ENCODE results near the gene OR10C1.

The OR10C1 gene

GRCh38 chr6:29487131-29487530, 48.0 kb downstream of the OR10C1 start:
- no peak for TF ChIP-seq CTCF (IDR thresholded peaks at IDR 0.05; ENCODE audit: extremely low read depth, insufficient read depth, missing control alignments)
- DNase-seq (ENCODE audit: low spot score): no peak
- in situ Hi-C loops (cut with MboI; ENCODE audit: low pct_unique_long_range_greater_than_20kb, low sequenced_read_pairs, unreplicated experiment): no loop called here

GRCh38 chr6:29487660-29488059, 48.6 kb downstream of the OR10C1 start, which contains the start of gene MAS1L:
Gene MAS1L (minus strand): TSS chr6:29487956. CDS start chr6:29487902, 54 bp downstream.
- no peak for DNase-seq (ENCODE audit: low spot score)
- in situ Hi-C loops (cut with MboI; ENCODE audit: low pct_unique_long_range_greater_than_20kb, low sequenced_read_pairs, unreplicated experiment): no loop called here
- TF ChIP-seq CTCF (IDR thresholded peaks at IDR 0.05; ENCODE audit: extremely low read depth, insufficient read depth, missing control alignments): no peak

GRCh38 chr6:29488874-29489273, 49.8 kb downstream of the OR10C1 start:
- in situ Hi-C loops (cut with MboI; ENCODE audit: low pct_unique_long_range_greater_than_20kb, low sequenced_read_pairs, unreplicated experiment): no loop called here

GRCh38 chr6:29489286-29489685, 50.2 kb downstream of the OR10C1 start:
- DNase-seq (ENCODE audit: low spot score): no peak
- TF ChIP-seq CTCF (IDR thresholded peaks at IDR 0.05; ENCODE audit: extremely low read depth, insufficient read depth, missing control alignments): no peak
- in situ Hi-C loops (cut with MboI; ENCODE audit: low pct_unique_long_range_greater_than_20kb, low sequenced_read_pairs, unreplicated experiment): no loop called here

More at GRCh38 chr6:29488874-29489273, 49.8 kb downstream of the OR10C1 start:
- DNase-seq (ENCODE audit: low spot score): no peak
- no peak for TF ChIP-seq CTCF (IDR thresholded peaks at IDR 0.05; ENCODE audit: extremely low read depth, insufficient read depth, missing control alignments)

- in situ Hi-C loops (cut with MboI; ENCODE audit: low pct_unique_long_range_greater_than_20kb, low sequenced_read_pairs, unreplicated experiment): no loop called here
- no peak for DNase-seq (ENCODE audit: low spot score)
Observed at GRCh38 chr6:29490055-29490454, 50.9 kb downstream of the OR10C1 start.

GRCh38 chr6:29490552-29490951, 51.4 kb downstream of the OR10C1 start:
- DNase-seq (ENCODE audit: low spot score): no peak
- in situ Hi-C loops (cut with MboI; ENCODE audit: low pct_unique_long_range_greater_than_20kb, low sequenced_read_pairs, unreplicated experiment): no loop called here
- TF ChIP-seq CTCF (IDR thresholded peaks at IDR 0.05; ENCODE audit: extremely low read depth, insufficient read depth, missing control alignments): no peak

More at GRCh38 chr6:29490055-29490454, 50.9 kb downstream of the OR10C1 start:
- no peak for TF ChIP-seq CTCF (IDR thresholded peaks at IDR 0.05; ENCODE audit: extremely low read depth, insufficient read depth, missing control alignments)

All from GM13977 (cell line).